CD4-positive, alpha-beta T cell treated with Interferon alpha-2 for 1 hour (primary cell): ENCODE data around the gene USP7.
A peak's percentile ranks its signal among the peaks of the same experiment; 100 is the strongest.
"Not testable (repeated sequence)": the region's sequence is repeated elsewhere in the genome, so short reads cannot be mapped to it uniquely, and the experiment has no call there.

Experiments
- DNase-seq, 2 donors: peaks; one replicate each; pipeline ENCODE4 v3.0.0-alpha.2; 2020 to 2022

USP7 gene

DNA sequence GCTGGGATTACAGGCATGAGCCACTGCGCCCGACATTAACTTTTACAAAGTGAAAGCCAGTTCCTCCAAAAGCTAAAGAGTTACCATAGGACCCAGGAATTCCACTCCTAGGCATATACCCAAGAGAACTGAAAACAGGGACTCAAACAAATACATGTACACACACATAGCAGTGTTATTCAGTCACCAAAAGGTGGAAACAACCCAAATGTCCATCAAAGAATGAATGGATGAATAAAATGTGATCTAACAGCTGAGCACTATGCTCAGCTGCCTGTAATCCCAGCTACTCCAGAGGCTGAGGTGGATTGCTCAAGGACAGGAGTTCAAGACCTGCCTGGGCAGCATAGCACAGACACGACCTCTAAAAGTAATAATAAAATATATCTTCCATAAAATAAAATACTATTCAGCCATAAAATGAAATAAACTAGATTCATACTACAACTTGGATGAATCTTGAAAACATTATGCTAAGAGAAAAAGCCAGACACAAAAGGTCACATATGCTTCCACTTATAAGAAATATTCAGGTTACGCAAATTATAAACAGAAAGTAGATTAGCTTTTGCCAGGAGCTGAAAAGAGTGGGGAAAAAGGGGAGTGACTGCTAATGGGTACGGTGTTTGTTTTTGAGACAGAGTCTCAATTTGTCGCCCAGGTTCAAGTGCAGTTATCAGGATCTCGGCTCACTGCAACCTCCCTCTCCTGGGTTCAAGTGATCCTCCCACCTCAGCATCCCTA is 9.3 kb upstream of the USP7 start:
- DNase-seq: no peak

GRCh38 chr16:8971416-8971815 is 7.7 kb upstream of the USP7 start:
- DNase-seq: no peak

DNA sequence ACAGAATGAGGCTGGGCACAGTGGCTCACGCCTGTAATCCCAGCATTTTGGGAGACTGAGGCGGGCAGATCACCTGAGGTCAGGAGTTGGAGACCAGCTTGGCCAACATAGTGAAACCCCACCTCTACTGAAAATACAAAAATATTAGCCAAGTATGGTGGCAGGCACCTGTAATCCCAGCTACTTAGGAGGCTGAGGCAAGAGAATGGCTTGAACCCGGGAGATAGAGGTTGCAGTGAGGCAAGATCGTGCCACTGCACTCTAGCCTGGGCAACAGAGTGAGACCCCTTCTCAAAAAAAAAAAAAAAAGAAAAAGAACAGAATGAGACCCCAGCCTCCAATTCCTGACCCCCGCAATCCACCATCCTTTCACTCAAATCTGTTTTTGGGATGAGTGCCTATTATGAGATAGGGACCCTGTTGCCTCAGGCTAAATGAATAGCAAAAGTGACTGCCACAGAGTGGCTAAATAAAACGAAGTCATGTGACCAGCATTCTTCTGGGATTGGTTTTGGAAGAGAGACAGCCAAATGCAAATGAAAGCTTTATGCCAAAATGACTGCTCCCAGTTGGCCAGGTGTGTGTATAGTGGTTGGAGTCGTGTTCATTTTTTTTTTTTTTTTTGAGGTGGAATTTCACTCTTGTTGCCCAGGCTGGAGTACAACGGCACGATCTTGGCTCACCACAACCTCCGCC is 5.6 kb upstream of the USP7 start:
- DNase-seq: not testable (repeated sequence)

DNA sequence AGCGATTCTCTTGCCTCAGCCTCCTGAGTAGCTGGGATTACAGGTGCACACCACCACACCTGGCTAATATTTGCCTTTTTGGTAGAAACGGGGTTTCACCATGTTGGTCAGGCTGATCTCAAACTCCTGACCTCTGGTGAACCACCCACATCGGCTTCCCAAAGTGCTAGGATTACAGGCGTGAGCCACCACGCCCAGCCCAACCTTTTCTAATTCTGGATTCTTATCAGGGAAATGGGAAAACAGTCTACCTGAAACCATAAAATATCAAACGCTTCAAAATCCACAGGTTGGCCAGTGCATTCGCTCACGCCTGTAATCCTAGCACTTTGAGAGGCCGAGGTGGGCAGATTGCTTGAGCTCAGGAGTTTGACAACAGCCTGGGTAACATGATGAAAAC is 4.3 kb upstream of the USP7 start:
- not testable (repeated sequence) for DNase-seq

GRCh38 chr16:8967132-8967821 is 3.6 kb upstream of the USP7 start:
- DNase-seq: peak in 1 of 2 donors; percentile 35

GRCh38 chr16:8966817-8967131 is 3.1 kb upstream of the USP7 start:
- no peak for DNase-seq

DNA sequence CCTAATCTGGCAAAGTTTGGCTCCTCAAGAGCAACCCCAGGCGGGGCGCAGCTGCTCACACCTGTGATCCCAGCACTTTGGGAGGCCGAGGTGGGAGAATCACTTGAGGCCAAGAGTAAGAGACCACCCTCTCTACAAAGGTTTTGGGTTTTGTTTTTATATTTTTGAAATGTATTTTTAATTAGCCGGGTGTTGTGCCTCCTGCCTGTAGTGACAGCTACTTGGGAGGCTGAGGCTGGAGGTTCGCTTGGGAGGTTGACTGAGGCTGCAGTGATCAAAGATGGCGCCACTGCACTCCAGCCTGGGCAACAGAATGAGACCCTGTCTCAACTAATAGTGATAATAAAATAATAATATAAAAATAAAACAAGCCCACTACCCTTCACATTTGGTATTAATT is 756 bp upstream of the USP7 start:
- no peak for DNase-seq

DNA sequence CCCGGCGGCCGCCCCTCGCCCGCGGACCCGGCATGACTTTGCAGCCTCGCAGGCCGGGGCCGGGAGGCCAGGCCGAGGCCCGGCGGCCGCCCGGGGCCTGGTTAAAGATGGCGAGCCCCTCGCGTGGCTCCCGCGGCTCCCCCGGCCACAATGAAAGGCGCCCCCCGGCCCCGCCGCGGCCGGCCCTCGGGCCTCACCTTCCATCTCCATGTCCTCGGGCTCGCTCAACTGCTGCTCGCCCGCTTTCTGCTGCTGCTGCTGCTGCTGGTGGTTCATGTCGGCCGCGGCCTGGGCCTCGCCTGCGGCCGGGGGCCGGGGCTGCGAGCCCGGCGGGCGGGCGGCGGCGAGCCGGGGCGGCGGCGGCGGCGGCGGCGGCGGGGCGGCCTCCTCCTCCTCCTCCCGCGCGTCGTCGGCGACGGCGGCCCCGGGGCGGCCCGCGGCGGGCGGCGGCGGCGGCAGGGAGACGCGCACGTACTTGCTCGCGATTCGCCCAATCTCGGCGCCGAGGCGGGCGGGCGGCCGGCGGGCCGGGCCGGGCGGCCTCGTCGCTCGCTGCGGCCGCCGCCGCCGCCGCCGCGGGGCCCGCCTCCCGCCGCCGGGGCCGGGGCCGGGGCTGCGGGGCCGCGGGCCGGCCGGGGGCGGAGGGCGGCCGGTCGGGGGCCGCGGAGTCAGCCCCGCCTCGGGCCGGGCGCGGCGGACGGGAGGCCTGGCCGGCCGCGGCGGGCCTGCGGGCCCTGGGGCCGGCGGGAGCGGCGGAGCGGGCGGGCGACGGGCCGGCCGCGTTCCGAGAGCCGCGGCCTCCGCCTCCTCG is 491 bp downstream of the USP7 start:
- no peak for DNase-seq

DNA sequence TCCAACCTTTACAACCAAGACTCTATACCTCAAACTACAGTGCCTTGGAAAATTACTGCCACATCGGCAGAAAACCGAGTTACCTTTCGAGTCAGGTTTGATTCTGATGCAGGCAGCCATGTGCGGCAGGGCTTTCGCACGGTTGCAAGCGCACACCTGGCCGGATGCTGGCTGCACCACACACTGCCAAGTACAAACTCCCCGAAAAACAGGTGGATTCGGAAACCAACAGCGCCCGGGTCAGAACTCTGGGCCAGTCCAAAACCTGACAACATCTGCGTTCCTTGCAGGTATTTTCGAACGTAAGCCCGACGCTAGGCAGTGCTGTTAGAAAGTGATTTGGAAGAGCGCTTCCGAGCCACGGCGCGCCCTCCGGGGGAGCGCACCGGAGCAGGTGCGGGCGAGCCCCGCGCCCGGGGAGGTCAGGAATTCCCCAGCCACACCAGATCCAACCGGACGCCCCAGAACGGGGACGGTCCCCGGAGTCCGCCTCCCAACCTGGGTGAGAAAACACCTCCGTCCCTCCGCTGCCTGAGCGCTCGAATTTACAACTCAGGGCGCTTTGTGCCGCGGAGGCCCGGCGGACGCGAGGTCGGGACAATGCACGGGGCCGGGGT is 1.2 kb downstream of the USP7 start:
- DNase-seq: peak; percentile 66 to 68

DNA sequence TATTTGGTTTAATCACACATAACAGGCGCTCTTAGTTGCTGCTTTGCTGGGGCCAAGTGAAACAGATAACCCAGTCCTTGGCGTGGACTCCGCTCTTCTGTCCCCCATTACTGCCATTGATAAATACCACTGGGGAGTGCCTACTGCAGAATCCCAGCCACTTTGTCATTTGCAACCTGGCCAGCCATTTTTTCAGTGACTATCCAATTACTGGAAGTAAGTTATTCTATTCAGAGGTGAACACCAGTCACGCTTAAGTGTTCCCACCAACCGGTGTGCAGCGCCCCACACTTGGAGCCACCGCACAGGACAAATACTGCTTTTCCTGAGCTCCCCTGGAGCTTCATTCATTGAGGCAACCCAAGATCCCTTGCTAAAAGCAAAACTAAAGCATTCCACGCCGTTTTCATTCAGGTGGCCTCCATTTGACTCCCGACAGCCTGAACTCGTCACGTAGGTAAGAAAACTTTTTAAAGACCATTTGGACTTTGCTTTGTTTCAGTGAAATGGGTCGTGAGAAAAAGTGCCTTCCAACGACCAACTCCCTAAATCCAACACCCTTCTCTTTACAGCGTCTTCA is 1.8 kb downstream of the USP7 start:
- DNase-seq: no peak

DNA sequence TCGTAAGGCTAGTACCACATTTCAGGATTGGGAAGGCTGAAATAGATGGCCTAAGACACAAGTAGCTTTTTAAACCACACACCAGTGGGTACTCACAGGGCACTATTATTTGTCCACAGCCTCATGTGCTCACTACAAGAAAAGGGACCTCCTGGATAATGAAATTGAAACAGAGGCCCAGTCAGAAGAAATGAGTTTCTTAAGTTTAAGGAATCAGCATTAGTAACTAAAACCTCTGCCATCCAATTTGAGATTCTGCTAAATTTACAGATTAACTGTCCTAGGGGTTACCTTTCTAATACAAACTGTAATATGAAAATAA is 3.0 kb downstream of the USP7 start:
- no peak for DNase-seq

DNA sequence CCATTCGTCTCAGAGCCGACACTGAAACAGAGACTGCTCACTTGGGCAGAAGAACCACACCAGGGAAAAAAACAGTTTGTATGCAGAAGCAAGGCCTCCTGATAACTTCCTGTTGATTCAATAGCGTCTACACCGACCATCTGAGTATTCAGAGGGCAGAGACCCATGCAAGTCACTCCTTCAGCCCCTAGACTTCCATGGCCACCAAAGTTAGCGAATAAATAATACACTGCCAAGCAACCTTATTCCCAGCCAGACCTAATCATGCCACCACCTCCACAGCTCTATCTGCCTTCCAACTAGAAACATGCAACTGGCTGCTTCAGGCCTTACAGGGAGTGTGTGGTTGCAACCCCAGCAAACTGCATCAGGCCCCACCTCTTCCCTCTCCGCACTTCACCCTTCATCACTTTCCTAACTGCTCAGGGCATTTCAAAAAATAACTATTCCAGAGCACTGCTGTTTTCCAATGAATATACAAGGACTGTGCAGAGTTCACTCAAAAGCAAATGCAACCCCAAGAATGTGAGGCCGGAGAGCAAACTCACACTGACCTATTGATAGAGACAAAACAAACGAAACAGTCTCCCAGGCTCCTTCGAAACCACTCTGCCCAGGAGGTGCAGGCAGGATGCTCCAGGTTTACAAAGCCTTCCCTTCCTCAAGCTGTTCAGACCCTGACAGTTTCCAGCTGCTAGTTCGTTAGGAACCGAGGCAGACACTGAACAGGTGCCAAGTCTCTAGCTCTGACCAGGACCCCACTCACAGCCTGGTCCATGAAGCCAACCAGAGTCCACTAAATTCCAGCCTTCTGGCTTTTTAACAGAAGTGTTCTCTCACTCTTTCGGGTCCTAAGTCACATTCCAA is 3.6 kb downstream of the USP7 start:
- no peak for DNase-seq

DNA sequence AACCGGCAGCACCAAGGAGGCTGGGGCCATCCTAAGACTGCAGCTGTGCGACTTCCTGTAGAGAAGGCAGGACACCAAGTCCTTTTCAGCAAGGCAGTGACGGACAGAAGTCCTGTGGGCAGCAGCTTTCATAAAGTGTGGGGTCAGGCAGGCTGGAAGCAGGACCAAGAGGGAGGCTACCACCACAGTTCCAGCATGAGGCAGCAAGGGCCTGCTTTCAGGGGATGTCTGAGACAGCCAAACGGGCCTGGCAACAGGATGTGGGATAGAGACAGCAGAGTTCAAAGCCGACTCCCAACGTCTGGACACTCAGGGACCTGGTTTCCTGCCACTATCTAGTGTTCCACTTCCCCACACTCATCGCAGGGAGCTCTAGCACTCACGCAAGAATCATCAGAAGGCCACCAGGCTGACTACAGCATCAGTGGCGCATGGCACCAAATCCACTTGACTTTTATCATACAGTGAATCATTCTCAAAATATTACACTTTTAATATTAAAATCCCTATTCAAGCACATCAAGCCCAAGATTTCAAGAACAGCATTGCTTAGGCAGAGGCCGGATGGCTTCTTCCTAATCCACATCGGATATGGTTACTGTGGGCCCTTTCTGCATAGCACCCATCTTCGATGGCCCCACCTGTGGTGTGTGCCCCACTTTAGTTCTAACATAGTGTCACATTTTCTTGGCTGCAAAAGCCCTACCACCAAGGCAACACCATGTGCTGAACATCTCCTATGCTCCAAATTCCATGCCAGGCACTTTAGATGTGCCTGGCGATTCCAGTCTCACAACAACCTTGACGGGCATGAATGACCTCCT is 5.2 kb downstream of the USP7 start:
- DNase-seq: peak in 1 of 2 donors; percentile 36

- no peak for DNase-seq
These were observed 6.1 kb downstream of the USP7 start for GRCh38 chr16:8957509-8958157.

- DNase-seq: no peak
These were observed 6.7 kb downstream of the USP7 start for GRCh38 chr16:8957063-8957397.

DNA sequence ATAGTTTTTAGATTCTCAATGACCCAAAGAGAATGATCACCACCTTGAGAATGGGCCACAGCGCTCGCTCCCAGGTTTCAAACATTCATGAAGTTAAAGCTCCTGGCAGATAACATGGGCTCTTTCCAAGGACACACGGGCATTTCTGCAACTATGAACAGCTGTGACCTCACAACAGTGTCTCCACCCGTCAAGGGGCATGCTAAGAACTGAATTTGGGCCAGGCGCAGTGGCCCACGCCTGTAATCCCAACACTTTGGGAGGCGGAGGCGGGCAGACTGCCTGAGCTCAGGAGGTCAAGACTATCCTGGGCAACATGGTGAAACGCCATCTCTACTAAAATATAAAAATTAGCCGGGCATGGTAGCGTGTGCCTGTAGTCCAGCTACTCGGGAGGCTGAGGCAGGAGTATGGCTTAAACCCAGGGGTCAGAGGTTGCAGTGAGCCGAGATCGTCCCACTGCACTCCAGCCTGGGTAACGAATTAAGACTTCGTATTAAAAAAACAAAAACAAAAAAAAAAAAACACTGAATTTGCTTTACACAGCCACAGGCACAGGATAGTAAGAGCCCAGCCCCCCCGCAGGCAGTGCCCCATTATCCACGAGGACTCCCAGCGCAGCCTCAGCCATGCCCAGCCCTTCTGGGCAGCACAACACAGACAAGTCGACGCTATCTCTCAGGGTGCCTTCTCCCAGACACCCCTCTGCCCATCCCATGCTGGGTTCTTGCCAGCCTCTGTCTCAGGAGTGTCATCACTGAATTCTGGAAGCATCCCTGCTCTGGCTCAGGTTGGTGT is 7.2 kb downstream of the USP7 start:
- no peak for DNase-seq

DNA sequence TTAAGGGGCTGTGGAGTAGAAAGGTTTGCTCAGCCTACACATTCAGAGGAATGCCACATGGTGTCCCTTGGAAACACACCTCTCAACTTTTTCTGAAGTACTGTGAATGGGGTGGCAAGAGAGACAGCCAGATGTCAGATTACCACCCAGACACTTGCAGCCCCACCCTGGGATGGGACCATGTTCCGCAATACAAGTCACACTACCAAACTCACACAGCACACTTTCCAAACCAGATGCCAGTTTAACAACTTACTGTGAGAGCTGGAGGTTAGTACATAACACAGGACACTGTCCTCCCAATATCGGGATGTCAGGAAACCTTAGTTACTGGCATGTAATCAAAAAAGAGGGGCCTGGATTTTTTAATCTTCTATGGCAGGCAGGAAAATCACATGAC is 7.9 kb downstream of the USP7 start:
- DNase-seq: no peak

DNA sequence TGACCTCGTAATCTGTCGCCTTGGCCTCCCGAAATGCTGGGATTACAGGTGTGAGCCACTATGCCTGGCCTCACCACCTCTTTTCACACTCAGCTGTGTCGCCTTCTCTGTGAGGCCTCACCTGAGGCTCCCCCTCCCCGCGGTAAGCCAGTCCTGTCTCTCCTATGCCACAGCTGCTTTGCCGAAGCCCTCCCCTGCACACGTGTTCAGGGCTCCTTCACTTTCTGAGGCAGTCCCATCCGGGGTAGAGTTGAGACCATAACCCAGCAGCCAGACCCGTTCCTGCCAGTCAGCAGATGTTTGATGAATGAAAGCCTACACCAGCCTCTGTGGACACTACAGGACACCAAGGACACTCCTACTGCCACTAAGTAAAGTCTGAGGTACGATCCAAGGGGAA is 10.6 kb downstream of the USP7 start:
- no peak for DNase-seq

GRCh38 chr16:8952281-8952751 is 11.4 kb downstream of the USP7 start:
- DNase-seq: no peak
